ENCODE data around the gene SETBP1.

SETBP1 gene

GRCh38 chr18:44841752-44842587 lies 161.3 kb downstream of the SETBP1 start:
- no peak for DNase-seq (ENCODE audit: low spot score)

- DNase-seq (ENCODE audit: low spot score): no peak
Observed at GRCh38 chr18:44842588-44843412, 162.1 kb downstream of the SETBP1 start.

GRCh38 chr18:44844486-44844885 lies 163.8 kb downstream of the SETBP1 start:
- no peak for DNase-seq (ENCODE audit: low spot score)

DNA sequence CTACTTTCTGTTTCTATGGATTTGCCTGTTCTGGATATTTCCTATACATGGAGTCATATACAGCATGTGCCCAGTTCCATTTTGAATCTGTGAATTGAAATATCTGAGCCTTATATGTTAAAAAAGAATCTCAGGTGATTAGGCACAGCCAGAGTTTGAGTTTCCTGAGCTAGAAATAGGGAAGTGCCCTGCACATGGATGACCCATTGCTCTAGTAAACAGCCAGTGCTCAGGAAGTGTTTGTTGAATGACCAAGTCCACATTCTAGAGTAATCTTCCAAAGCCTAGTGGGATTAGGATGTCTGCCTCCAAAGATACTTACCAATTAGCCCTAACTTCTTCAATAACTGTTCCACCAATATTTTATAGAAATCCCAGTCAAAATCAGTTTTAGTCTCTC lies 165.8 kb downstream of the SETBP1 start:
- no peak for DNase-seq (ENCODE audit: low spot score)

DNA sequence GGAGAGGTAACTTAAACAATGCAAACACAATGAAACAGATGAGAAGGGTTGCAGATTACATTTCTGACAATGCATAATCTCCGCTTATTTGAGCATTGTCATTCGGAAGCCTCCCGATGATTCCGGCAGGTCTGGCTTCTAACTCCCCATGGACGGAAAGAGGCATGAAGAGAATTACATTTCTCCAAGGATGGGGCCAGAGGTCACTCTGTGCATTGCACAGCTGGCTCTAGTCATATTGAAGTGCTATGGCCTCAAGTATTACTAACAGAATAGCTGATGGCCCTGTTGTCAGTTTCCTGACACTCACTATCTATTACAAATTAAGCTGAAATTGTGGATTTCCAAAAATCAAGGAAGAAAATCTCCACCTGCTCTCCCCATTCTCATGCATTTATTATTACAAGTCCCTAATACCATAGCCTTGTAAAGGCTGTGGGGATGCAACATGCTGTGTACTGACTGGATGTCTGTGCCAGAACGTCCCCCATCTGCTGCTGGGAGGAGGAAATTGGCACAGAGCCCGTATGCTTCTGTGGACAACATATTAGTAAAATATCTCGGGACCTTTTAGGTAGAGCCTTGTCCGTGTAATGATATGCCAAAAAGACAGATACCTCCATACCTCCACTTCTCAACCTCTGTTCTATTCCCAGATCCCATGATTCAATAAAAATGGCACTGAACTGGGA lies 168.1 kb downstream of the SETBP1 start:
- no peak for DNase-seq (ENCODE audit: low spot score)

- no peak for DNase-seq (ENCODE audit: low spot score)
Observed at GRCh38 chr18:44849361-44849760, 168.7 kb downstream of the SETBP1 start.

GRCh38 chr18:44850001-44850400 lies 169.3 kb downstream of the SETBP1 start:
- no peak for DNase-seq (ENCODE audit: low spot score)

DNA sequence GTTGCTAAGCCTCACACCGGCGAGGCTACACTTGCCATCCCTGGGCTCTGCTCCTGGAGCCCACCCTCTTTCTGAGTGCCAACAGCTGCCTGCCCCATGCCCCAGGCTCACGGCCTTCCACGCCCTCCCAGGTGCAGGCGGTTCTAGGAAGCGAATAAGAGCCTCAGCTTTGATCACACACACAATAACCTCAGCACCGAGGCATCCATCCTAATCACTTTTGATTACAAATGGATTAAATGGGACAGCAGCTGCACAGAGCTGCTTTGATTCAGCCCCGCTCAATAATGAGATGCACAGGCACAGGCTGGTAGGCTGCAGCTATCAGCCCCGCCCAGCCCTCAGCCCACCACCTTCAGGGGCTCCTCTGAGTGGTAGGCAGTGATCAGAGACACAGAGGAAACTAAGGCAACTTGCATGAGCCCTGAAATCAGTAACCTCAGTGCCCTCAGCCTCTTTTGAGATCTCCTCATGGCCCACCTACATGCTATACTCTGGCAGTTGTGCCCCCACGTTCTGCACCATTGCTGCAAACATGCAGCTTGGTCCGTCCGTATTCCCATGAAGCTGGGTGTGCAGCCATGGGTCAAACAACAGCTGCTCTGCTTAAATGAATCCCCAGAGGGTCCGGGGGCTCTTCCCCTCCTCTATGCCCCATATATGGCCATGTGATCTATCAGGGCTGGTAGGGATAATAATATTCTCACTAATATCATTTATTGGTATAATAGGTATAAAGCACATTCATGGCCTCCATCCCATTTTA lies 171.4 kb downstream of the SETBP1 start:
- no peak for DNase-seq (ENCODE audit: low spot score)

DNA sequence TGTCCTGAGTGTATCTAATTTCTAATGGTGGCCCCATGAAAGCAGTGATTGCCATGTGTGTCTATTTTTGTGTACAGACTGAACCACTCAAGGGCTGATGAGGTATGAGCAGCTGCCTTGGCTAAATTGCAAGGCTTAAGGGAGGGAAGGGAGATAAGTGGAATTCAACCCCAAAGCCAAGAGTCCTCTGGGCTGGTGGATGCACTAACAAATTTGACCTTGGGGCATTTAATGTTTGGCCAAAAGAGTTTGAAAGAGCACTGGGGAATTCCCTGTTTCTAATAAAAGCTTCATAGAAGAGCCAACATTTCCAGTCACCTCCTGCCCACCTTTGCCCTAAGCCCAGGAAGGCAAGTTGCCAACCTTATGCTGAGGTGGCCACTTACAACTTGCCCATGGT lies 172.1 kb downstream of the SETBP1 start:
- no peak for DNase-seq (ENCODE audit: low spot score)

- no peak for DNase-seq (ENCODE audit: low spot score)
Observed at GRCh38 chr18:44853430-44853829, 172.7 kb downstream of the SETBP1 start.

GRCh38 chr18:44855681-44856080 lies 175.0 kb downstream of the SETBP1 start:
- no peak for DNase-seq (ENCODE audit: low spot score)

DNA sequence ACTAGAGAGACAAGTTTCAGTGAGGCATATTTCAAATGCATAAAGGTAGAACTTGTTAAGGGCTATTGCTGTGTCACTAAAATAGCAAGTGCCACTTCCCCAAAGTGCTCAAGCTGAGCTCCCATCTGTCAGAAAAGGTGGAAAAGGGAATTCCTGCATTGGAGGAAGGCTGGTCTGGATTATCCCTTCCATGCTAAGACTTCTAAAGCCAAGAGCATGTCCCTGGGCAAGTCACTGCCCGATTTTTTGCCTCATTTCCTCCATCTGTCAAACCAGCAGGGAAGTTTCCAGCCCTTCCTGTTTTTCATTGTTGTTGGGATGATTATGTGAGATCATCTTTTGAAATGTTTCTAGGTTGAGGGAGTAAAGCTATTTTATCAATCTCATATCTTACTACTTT lies 175.5 kb downstream of the SETBP1 start:
- DNase-seq (ENCODE audit: low spot score): no peak

GRCh38 chr18:44857081-44857480 lies 176.4 kb downstream of the SETBP1 start:
- DNase-seq (ENCODE audit: low spot score): no peak

DNA sequence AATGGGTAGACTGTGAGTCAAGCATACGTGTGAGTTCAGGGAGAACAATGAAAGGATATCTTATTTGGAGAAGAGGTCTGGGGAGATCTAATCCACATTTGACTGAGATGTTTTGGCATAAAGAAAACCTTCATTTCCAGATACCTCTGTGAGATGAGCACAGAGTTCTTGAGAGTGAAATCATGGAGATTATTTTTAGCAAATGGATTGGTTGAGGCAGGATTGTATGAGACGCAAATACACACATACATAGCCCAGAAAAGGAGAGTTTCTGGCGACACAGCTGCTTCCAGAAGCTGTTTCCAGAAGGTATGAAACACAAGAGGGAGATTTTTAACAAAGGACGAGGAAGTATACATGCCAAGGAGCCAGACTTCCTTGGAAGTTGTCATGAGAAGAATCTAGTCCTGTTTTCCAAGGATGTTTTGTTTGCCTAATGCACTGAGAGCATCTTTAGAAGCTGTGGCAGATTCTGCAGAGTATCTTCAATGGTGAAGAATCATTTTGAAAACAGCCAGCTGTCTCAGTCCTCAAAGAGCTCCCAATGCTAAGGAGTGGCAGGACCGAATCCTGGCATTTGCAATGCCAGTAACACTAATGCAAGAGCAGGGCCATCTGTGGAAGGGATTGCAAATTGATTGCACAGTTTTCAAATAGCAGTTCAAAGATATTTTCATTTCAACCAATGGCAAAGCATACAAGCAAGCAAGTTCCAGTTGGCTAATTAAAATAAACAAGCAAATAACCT lies 177.2 kb downstream of the SETBP1 start:
- no peak for DNase-seq (ENCODE audit: low spot score)

- no peak for DNase-seq (ENCODE audit: low spot score)
Observed at GRCh38 chr18:44859263-44859662, 178.6 kb downstream of the SETBP1 start.

- no peak for DNase-seq (ENCODE audit: low spot score)
Observed at GRCh38 chr18:44859751-44860439, 179.2 kb downstream of the SETBP1 start.

DNA sequence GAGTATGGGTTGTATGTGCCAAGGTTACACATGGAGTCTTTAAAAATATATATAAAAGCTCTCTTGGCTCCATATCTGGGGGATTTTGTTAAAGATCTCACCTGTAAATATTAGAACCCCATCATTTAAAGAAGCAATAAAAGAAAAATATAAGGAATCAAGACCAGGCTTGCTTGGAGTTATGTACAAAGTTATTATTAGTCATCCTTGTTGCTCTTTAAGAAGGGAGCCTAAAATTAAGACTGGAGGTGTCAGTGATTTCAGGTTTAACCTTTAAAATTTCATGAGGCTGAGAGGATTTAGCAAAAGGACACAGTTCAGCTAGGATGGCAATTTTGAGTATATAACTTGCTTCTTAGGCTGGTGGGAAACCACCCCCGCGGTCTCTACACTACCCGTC lies 181.4 kb downstream of the SETBP1 start:
- DNase-seq (ENCODE audit: low spot score): no peak

- no peak for DNase-seq (ENCODE audit: low spot score)
Observed at GRCh38 chr18:44866103-44866502, 185.4 kb downstream of the SETBP1 start.

DNA sequence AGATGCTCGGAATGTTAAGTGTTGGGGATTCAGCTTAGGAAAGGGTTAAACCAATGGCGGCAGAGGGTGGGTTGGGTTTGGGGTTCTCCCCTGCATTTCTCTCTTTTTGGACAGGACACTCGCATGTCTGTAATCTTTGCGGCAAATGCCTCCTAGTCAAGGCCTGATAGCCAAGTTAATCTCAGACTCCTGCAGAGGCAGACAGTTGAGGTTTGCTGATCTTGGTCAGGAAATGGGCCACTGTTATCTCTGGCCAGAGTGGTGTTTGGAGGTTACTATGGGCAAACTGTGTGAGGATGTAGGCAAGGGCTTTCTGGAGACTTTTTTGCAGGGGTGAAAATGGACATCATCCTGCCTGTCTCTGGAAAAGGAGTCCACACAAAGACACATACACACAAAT lies 188.8 kb downstream of the SETBP1 start:
- DNase-seq (ENCODE audit: low spot score): no peak

DNA sequence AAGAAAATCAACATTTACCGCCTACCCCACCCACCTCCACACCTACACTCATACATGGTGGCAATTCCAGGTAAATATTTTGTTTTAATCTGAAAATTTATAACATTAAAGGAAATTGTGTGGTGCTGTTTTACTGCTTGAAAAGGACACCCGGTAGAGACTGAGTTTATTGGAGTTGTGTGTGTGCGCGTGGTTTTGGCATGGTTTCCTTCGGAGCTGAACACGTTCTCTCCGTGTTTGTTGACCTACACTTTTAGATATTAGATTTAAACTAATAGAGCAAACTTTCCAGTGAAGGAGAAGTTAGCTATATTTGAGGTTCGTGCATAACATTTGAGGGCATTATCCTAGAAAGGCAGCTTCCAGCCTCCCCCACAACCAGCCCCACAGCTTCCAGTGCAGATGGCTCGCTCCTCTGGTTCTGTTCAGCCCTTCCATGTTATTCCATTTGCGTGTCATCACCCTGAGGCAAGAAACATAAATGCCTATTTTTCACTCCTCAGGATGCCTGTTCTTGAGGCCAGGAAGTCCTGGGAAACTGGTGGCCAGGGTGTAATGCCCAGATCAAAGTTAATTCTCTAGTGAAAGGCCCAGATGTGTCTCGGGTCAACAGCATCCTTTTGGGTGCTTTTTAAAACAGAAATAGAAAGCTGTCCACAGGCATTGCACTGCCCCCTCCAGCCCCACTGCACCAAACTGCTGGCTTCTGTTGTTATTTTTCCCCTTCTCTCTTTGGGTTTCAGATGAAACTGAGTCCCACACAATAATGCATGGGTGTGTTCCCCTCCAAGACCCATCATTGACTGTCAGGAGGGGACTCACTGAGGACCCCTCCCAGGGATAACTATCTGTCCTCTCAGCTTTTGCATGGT lies 190.2 kb downstream of the SETBP1 start:
- no peak for DNase-seq (ENCODE audit: low spot score)
